RWPE1 (cell line): Measurements from ENCODE around the gene DACH1.

Experiments
- CTCF ChIA-PET: fragments of 350-600 bp; sonication (Branson Sonifier 250); formaldehyde crosslinking; extraction: SDS; loops from one replicate; lab custom pipeline; 2021; lab: Yijun Ruan, JAX
- POLR2A ChIA-PET: fragments of 400-600 bp; formaldehyde crosslinking; extraction: SDS; loops from one replicate; lab custom pipeline; 2020; ENCODE audit warnings: antibody characterized with exemption; ENCODE audit not compliant: low non-redundant PET; lab: Yijun Ruan, JAX
- DNase-seq: peaks from one replicate; pipeline ENCODE4 v3.0.0; 2012; ENCODE audit warnings: low spot score
- H3K27ac ChIP-seq: fragments of 450-650 bp; 2 replicates; pipeline ENCODE4 v1.5.1; 2017
- TF ChIP-seq, protein P1 (sequence below): fragments of 450-650 bp; conservative IDR thresholded peaks from 2 replicates; pipeline ENCODE4 v1.5.1; 2017; ENCODE audit warnings: low read depth, mild to moderate bottlenecking

The DACH1 gene

GRCh38 chr13:71703138-71703537, 163.9 kb downstream of the DACH1 start:
- CTCF ChIA-PET = no interaction called here
- TF ChIP-seq, protein P1, sequence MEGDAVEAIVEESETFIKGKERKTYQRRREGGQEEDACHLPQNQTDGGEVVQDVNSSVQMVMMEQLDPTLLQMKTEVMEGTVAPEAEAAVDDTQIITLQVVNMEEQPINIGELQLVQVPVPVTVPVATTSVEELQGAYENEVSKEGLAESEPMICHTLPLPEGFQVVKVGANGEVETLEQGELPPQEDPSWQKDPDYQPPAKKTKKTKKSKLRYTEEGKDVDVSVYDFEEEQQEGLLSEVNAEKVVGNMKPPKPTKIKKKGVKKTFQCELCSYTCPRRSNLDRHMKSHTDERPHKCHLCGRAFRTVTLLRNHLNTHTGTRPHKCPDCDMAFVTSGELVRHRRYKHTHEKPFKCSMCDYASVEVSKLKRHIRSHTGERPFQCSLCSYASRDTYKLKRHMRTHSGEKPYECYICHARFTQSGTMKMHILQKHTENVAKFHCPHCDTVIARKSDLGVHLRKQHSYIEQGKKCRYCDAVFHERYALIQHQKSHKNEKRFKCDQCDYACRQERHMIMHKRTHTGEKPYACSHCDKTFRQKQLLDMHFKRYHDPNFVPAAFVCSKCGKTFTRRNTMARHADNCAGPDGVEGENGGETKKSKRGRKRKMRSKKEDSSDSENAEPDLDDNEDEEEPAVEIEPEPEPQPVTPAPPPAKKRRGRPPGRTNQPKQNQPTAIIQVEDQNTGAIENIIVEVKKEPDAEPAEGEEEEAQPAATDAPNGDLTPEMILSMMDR = no peak
- POLR2A ChIA-PET = no interaction called here
- H3K27ac ChIP-seq = no peak overlapping the region
- no peak for DNase-seq

DNA sequence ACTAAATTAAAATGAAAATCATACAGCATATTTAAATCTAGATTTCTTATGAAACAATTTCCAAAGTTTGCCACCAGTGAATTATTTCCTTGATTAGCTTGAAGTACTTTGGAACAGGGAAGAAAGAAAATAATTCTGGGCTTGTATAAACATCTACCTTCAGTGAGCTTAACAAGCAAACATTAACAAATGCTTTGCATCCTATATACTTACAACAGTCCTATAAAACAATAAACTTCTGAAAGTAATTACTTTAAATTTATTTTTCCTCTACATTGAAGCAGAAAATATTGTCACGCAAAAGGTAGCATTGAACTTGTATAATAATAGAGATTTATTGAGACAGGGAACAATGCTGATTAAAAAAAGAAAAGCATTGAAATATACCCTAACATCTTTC, 164.8 kb downstream of the DACH1 start:
- TF ChIP-seq, protein P1 = no peak
- no peak for DNase-seq
- ChIA-PET POLR2A (no interaction called here), CTCF (no interaction called here)
- H3K27ac ChIP-seq = no peak overlapping the region

- CTCF ChIA-PET = no interaction called here
Measured at GRCh38 chr13:71701741-71702140, 165.3 kb downstream of the DACH1 start.

GRCh38 chr13:71699342-71699741, 167.7 kb downstream of the DACH1 start:
- no peak for DNase-seq
- H3K27ac ChIP-seq = no peak overlapping the region
- TF ChIP-seq, protein P1 = no peak
- POLR2A ChIA-PET = no interaction called here
- CTCF ChIA-PET = interaction anchor here (0.6 kb wide), 1 partner anchor 459 kb away, joined by 3 read pairs; no protein-coding TSS in a partner anchor

More at GRCh38 chr13:71701741-71702140, 165.3 kb downstream of the DACH1 start:
- TF ChIP-seq, protein P1 = no peak
- DNase-seq = no peak
- POLR2A ChIA-PET = no interaction called here
- H3K27ac ChIP-seq = no peak overlapping the region

DNA sequence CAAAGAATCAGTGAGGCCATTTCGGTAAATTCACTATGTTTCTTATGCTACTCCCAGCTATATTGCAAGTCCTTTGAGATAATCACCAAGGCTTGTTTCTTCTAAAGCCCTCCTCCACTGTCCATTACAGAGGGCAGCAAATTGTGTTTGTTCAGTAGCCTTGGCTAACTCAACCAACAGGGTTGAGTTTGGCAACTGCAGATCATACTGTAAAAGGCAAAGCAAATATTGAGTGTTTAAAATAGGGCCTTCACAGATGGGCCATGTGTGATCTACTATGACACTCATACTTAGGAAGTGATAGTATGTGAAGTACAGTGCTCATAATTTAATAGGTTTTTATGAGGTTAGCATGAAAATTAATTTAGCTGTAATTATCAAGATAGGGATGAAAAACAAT, 171.3 kb downstream of the DACH1 start:
- no peak for DNase-seq
- ChIA-PET POLR2A (no interaction called here), CTCF (no interaction called here)
- TF ChIP-seq, protein P1 = no peak
- no peak overlapping the region for H3K27ac ChIP-seq

DNA sequence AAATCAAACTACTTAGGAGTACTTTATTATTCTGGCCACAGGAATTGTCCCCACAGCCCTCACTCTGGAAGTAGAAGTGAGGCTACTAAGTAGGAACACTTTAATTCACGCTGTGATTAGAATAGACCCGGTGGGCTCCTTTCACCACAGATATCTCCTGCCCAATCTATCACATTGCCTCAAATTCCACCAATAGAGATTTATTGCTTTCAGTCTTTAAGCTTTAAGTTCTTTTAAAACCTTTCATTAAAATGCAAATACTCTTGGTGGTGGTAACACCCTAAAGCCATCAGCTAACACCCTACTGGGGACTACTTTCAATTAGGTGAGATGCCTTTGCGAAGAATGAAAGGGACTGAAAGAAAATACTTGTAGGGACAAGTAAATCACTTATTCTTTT, 181.9 kb downstream of the DACH1 start:
- H3K27ac ChIP-seq = no peak overlapping the region
- CTCF ChIA-PET = no interaction called here
- TF ChIP-seq, protein P1 = no peak
- no peak for DNase-seq
- POLR2A ChIA-PET = no interaction called here
